Measurements from ENCODE around the gene ITIH4. TPM values are rescaled to one million over a fixed set of nuclear protein-coding genes. Genes with fewer than 3 reads are reported as not detected.

ITIH4 gene
- total RNA-seq, 1 experiment from 2014 or later: 0.14 TPM

DNA sequence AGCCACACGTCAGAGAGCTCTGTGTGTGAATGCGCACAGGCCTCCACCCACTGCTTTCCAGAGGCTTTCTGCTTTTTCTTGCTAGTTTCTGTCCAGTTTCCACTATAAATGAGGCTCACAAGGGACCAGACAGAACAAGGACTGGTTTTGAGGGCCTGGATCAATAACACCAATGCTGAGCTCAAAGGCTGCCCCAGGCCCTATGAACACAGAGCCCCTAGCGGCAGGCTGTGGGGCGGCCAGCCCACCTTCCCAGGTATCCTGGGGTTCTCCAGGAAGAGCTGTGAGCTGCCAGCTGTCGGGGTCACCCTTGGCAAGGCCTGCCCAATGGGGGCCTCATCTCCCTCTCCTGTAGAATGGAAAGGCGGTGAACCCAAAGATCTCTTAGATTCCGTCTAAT, 38.1 kb downstream of the ITIH4 start:
- peak; percentile 91 for DNase-seq
- Histone ChIP-seq H3K4me3 (ENCODE audit: insufficient read depth, low read depth, low read length) (no peak overlapping the region), H3K36me3 (replicated peaks; ENCODE audit: control insufficient read depth, insufficient read depth, low read length) (no peaks in the 10 kb centered on the region), H3K27me3 (ENCODE audit: control insufficient read depth, insufficient read depth, low read length) (no peaks in the 10 kb centered on the region)

DNA sequence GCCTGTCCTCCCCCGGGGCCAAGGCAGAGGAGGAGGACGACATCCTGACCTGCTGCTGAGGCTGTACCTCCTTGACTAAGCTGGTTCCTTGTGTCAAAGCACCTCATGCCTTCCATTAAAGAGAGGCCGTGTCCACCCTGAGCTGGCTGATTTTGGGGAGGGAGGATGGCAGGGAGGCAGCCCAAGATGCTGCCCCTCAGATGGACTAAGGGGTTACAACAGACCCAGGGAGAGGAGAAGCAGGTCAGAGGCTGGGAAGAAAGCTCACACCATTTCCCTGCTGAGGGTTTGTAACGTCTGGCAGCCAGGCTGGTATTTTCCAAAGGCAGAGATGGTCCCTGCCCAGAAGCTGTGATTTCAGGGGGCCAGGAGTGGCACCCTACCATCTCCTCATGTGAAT, 38.5 kb downstream of the ITIH4 start:
- no peaks in the 10 kb centered on the region for H3K36me3 ChIP-seq (replicated peaks; ENCODE audit: control insufficient read depth, insufficient read depth, low read length)
- H3K4me3 ChIP-seq (ENCODE audit: insufficient read depth, low read depth, low read length): no peak overlapping the region

GRCh38 chr3:52791366-52791765, 39.1 kb downstream of the ITIH4 start:
- Histone ChIP-seq H3K27me3 (ENCODE audit: control insufficient read depth, insufficient read depth, low read length) (no peaks in the 10 kb centered on the region), H3K36me3 (replicated peaks; ENCODE audit: control insufficient read depth, insufficient read depth, low read length) (no peaks in the 10 kb centered on the region), H3K4me3 (ENCODE audit: insufficient read depth, low read depth, low read length) (no peak overlapping the region)
- no peak for DNase-seq

More for the DNA sequence above, 38.5 kb downstream of the ITIH4 start:
- DNase-seq: no peak
- no peaks in the 10 kb centered on the region for H3K27me3 ChIP-seq (ENCODE audit: control insufficient read depth, insufficient read depth, low read length)

GRCh38 chr3:52790741-52791140, 39.7 kb downstream of the ITIH4 start:
- no peak for DNase-seq
- H3K36me3 ChIP-seq (replicated peaks; ENCODE audit: control insufficient read depth, insufficient read depth, low read length): no peaks in the 10 kb centered on the region
- no peak overlapping the region for H3K4me3 ChIP-seq (ENCODE audit: insufficient read depth, low read depth, low read length)
- no peaks in the 10 kb centered on the region for H3K27me3 ChIP-seq (ENCODE audit: control insufficient read depth, insufficient read depth, low read length)

DNA sequence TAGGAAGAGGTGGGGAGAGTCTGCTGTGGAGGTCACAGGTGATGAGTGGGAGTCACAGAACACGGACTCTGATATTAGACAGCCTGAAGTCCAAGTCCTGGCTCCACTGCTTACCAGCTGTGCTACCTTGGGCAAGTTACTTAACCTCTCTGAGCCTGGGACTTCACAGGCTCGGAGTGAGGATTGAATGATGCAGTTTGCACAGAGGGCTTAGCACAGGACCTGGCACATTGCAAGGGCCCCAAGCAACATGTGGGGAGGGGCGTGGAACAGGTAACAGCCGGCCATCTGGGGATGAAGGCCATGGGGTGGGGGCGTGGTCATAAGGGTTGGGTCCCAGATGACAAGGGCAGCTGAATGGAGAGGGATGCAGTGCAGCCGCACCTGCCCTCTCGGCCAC, 40.1 kb downstream of the ITIH4 start:
- Histone ChIP-seq H3K4me3 (ENCODE audit: insufficient read depth, low read depth, low read length) (no peak overlapping the region), H3K36me3 (replicated peaks; ENCODE audit: control insufficient read depth, insufficient read depth, low read length) (no peaks in the 10 kb centered on the region), H3K27me3 (ENCODE audit: control insufficient read depth, insufficient read depth, low read length) (no peaks in the 10 kb centered on the region)
- peak; percentile 34 for DNase-seq

- no peak overlapping the region for H3K4me3 ChIP-seq (ENCODE audit: insufficient read depth, low read depth, low read length)
- no peaks in the 10 kb centered on the region for H3K36me3 ChIP-seq (replicated peaks; ENCODE audit: control insufficient read depth, insufficient read depth, low read length)
- no peak for DNase-seq
- no peaks in the 10 kb centered on the region for H3K27me3 ChIP-seq (ENCODE audit: control insufficient read depth, insufficient read depth, low read length)
These were observed 40.8 kb downstream of the ITIH4 start for GRCh38 chr3:52789746-52790040.

DNA sequence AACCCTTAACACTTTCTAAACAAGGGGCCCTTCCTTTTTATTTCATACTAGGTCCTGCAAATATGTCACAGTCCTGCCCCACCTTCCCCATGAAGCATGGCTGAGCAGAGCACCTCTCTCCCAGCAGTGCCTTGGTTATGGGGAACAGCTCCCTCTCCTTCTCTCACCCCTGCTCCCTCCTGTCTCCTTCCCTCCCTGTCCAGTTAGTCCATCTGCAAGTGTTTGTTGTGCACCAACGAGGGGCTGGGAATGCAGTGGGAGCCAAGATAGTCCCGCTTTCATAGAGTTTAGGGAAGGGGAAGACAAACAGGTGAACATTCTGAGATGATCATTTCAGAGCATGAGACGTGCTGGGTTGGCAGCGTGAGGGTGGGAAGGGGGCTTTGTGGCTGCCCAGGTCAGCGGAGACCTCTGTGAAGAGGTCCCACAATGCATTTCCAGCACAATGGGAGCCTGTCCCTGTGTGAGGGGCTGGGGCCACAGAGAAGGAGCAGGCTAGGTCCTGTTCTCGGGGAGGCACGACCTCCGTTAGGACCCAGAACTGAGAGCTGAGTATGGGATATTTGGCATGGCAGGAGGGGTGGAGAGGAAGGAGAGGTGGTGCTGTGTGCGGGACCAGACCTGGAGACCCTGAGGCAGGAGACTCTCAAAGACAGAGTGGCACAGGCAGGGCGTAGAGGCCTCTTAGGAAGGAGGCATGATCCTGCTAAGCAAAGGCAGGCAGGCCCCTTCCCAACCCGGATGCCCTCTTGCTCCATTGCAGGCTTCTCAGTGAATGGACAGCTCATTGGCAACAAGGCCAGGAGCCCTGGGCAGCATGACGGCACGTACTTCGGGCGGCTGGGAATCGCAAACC, 41.4 kb downstream of the ITIH4 start:
- DNase-seq: no peak
- Histone ChIP-seq H3K36me3 (replicated peaks; ENCODE audit: control insufficient read depth, insufficient read depth, low read length) (no peaks in the 10 kb centered on the region), H3K27me3 (ENCODE audit: control insufficient read depth, insufficient read depth, low read length) (no peaks in the 10 kb centered on the region), H3K4me3 (ENCODE audit: insufficient read depth, low read depth, low read length) (no peak overlapping the region)

- Histone ChIP-seq H3K36me3 (replicated peaks; ENCODE audit: control insufficient read depth, insufficient read depth, low read length) (no peaks in the 10 kb centered on the region), H3K27me3 (ENCODE audit: control insufficient read depth, insufficient read depth, low read length) (no peaks in the 10 kb centered on the region), H3K4me3 (ENCODE audit: insufficient read depth, low read depth, low read length) (no peak overlapping the region)
- DNase-seq: peak; percentile 65
These were observed 42.5 kb downstream of the ITIH4 start for GRCh38 chr3:52787672-52788625.

- DNase-seq: peak; percentile 38
- H3K4me3 ChIP-seq (ENCODE audit: insufficient read depth, low read depth, low read length): no peak overlapping the region
- no peaks in the 10 kb centered on the region for H3K27me3 ChIP-seq (ENCODE audit: control insufficient read depth, insufficient read depth, low read length)
- no peaks in the 10 kb centered on the region for H3K36me3 ChIP-seq (replicated peaks; ENCODE audit: control insufficient read depth, insufficient read depth, low read length)
These were observed 43.2 kb downstream of the ITIH4 start for GRCh38 chr3:52787246-52787645.

- no peak for DNase-seq
- no peaks in the 10 kb centered on the region for H3K36me3 ChIP-seq (replicated peaks; ENCODE audit: control insufficient read depth, insufficient read depth, low read length)
- no peak overlapping the region for H3K4me3 ChIP-seq (ENCODE audit: insufficient read depth, low read depth, low read length)
- H3K27me3 ChIP-seq (ENCODE audit: control insufficient read depth, insufficient read depth, low read length): no peaks in the 10 kb centered on the region
These were observed 43.9 kb downstream of the ITIH4 start for GRCh38 chr3:52786330-52787215.

DNA sequence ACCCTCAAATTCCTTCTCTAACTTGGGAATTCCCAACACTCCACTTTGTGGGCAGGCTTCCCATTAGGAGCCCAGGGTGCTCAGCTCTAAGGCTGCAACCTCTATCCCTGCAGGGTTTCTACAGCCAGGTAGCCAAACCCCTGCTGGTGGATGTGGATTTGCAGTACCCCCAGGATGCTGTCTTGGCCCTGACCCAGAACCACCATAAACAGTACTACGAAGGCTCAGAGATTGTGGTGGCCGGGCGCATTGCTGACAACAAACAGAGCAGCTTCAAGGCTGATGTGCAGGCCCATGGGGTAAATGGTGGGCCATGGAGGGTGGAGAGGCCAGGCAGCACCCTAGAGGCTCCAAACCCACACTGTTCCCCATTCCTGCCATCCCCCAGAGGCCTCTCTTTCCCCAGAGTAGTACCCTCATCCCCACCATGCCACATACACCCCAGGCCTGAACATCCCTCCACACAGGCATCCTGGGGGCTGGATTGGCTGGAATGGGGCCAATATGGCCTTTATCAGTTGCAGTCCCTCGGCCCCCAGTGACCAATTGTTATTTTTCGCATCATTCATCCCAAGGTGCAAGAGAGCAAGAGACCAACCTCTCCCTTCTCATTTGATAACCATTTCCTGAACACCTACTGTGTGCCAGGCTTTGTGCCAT, 45.4 kb downstream of the ITIH4 start:
- Histone ChIP-seq H3K36me3 (replicated peaks; ENCODE audit: control insufficient read depth, insufficient read depth, low read length) (no peaks in the 10 kb centered on the region), H3K4me3 (ENCODE audit: insufficient read depth, low read depth, low read length) (no peak overlapping the region)
- DNase-seq: no peak

GRCh38 chr3:52784021-52784621, 46.4 kb downstream of the ITIH4 start:
- no peaks in the 10 kb centered on the region for H3K27me3 ChIP-seq (ENCODE audit: control insufficient read depth, insufficient read depth, low read length)
- DNase-seq: no peak
- H3K36me3 ChIP-seq (replicated peaks; ENCODE audit: control insufficient read depth, insufficient read depth, low read length): no peaks in the 10 kb centered on the region
- H3K4me3 ChIP-seq (ENCODE audit: insufficient read depth, low read depth, low read length): no peak overlapping the region

More for the DNA sequence above, 45.4 kb downstream of the ITIH4 start:
- no peaks in the 10 kb centered on the region for H3K27me3 ChIP-seq (ENCODE audit: control insufficient read depth, insufficient read depth, low read length)

DNA sequence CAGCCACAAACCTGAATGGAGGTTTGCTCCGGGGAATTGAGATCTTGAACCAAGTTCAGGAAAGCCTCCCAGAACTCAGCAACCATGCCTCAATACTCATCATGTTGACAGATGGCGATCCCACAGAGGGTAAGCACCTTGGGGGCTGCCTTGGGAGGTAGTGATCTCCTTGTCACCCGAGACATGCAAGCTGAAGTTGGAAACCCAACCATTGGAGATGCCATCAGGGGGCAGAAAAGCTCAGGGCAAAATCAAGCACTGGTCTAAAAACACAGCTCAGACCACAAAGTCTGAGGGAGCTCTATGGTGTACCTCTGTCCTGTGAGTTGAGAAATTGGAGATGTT, 47.3 kb downstream of the ITIH4 start:
- Histone ChIP-seq H3K27me3 (ENCODE audit: control insufficient read depth, insufficient read depth, low read length) (no peaks in the 10 kb centered on the region), H3K36me3 (replicated peaks; ENCODE audit: control insufficient read depth, insufficient read depth, low read length) (no peaks in the 10 kb centered on the region), H3K4me3 (ENCODE audit: insufficient read depth, low read depth, low read length) (no peak overlapping the region)
- no peak for DNase-seq

Measured in H7 (cell line).